DMS53 (cell line): ENCODE results near the gene AMPD1.

Experiments used
- DNase-seq: peaks from one replicate; lab custom pipeline; 2025; lab: John Stamatoyannopoulos, UW

The AMPD1 gene

GRCh38 chr1:114696810-114697209 is 1.5 kb upstream of the AMPD1 start:
- DNase-seq, result no peak

- no peak for DNase-seq
These were observed 621 bp downstream of the AMPD1 start for GRCh38 chr1:114694540-114695310.

GRCh38 chr1:114692947-114693346 is 2.4 kb downstream of the AMPD1 start:
- DNase-seq, result no peak

GRCh38 chr1:114691061-114691460 is 4.3 kb downstream of the AMPD1 start:
- DNase-seq, result peak; percentile 19

GRCh38 chr1:114690148-114690547 is 5.2 kb downstream of the AMPD1 start:
- DNase-seq, result no peak

GRCh38 chr1:114688526-114688925 is 6.8 kb downstream of the AMPD1 start:
- DNase-seq, result no peak

- no peak for DNase-seq
These were observed 9.5 kb downstream of the AMPD1 start for GRCh38 chr1:114685851-114686250.

- no peak for DNase-seq
These were observed 17.7 kb downstream of the AMPD1 start for GRCh38 chr1:114677691-114678090.

GRCh38 chr1:114676115-114676514 is 19.2 kb downstream of the AMPD1 start:
- no peak for DNase-seq

- no peak for DNase-seq
These were observed 23.4 kb downstream of the AMPD1 start for GRCh38 chr1:114671939-114672275.

GRCh38 chr1:114671011-114671938 is 24.1 kb downstream of the AMPD1 start:
- DNase-seq, result peak; percentile 64

GRCh38 chr1:114670083-114671010 is 25.0 kb downstream of the AMPD1 start:
- DNase-seq, result peak; percentile 96

- peak; percentile 88 for DNase-seq
These were observed 25.7 kb downstream of the AMPD1 start, which contains the start of gene DENND2C for GRCh38 chr1:114669562-114670082. DENND2C (minus strand) TSS chr1:114670049; CDS start chr1:114625984, 44,065 bp downstream.

GRCh38 chr1:114668784-114669561 is 26.4 kb downstream of the AMPD1 start:
- peak; percentile 49 for DNase-seq

GRCh38 chr1:114668373-114668772 is 27.0 kb downstream of the AMPD1 start:
- no peak for DNase-seq

- DNase-seq, result no peak
These were observed 28.4 kb downstream of the AMPD1 start for GRCh38 chr1:114666954-114667353.

- no peak for DNase-seq
These were observed 35.1 kb downstream of the AMPD1 start for GRCh38 chr1:114660238-114660637.

- no peak for DNase-seq
These were observed 43.5 kb downstream of the AMPD1 start for GRCh38 chr1:114651893-114652292.

- DNase-seq, result no peak
These were observed 46.8 kb downstream of the AMPD1 start for GRCh38 chr1:114648503-114648902.

- no peak for DNase-seq
These were observed 54.0 kb downstream of the AMPD1 start for GRCh38 chr1:114641377-114641776.

- no peak for DNase-seq
These were observed 56.4 kb downstream of the AMPD1 start for GRCh38 chr1:114638910-114639309.
